ENCODE data around the gene NF2.

The NF2 gene

DNA sequence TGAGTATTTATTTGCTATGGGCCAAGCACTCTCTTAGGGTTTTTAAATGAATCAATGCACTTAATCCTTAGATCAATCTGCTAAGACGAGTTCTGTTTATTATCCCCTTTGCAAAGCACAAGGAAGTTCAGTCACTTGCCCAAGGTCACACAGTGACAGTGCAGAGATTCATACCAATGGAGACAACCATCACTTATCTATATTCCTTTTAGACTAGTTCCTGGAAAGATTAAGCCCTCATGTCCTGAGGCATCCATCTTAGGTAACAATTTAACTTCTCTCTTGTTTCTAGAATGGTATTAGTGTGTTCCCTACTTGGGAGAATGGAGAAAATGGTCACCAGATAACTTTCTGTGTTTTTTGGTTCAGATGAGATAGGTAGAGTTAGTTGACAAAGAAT, 28.3 kb downstream of the NF2 start:
- DNase-seq (ENCODE audit: low spot score): no peak

DNA sequence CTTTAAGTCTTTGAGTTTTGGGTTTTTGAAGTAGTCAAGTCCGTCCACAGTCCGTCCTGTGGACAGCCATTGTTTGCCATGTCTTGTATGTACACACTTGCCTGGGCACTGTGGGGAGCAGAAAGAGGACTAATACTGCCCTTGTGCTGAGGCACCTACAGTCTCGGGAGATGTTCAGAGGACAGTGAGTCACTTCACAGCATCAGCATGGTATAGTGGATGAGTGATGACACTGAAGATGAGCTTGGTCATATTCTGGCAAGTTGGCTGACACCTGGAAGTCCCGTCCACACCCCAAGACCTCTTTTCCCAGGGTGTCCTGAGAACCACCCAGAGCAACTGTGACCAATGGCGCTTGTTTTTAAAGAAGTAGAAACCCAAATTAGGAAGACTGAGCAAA, 29.2 kb downstream of the NF2 start:
- no peak for DNase-seq (ENCODE audit: low spot score)

DNA sequence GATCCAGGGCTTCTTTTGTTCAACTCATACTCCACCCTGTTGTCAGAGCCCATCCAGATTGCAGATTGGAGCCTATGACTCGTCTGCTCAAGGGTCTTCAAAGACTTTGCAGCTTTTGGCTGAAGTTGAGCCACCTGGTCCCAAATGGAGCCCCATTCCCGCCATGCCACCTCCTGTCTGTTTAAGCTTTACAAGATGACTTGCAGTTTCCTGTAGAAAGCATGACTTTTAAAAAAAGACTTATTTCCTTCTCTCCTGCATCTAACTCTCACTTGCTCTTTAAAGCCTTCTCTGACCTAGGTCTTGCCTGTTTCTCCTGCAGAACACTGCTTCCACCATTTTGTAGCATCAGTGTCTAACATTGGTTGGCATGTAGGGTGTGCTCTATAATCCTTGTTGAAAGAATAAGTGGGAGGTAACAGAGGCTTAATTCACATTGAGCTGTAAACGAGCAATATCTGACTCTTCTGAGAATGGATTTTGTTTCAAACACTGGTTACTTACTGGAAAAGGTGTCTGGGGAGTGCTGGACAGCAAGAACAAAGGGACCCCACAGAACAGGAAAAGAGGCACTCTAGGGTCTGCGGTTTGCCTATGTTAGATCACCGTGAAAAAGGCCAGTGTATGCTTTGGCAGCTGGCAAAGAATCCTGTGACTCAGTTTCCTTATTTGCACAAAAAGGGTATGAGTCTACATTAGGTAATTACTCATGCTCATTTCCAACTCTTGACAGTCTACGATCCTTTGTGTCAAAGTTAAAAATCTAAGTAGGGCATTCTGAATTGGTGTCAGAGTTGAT, 30.3 kb downstream of the NF2 start:
- DNase-seq (ENCODE audit: low spot score): no peak

DNA sequence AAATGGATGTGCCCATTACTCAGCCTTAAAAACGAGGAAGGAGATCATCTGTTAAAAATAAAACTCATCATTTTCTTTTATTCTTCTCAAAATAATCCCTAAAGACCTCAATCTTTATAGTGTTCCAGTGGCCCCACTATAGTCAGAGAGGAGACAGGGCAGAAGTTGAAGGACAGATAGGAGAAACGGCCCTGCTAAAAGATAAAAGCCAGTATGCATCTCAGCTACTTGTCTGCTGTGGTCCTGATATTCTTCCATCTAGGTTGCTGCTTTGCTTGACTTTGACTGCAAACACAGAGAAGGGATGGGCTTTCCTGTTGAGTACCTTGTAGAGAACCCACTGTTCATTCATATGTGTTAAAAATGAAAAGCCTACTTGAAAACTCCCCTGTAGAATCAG, 31.4 kb downstream of the NF2 start:
- DNase-seq (ENCODE audit: low spot score): no peak

DNA sequence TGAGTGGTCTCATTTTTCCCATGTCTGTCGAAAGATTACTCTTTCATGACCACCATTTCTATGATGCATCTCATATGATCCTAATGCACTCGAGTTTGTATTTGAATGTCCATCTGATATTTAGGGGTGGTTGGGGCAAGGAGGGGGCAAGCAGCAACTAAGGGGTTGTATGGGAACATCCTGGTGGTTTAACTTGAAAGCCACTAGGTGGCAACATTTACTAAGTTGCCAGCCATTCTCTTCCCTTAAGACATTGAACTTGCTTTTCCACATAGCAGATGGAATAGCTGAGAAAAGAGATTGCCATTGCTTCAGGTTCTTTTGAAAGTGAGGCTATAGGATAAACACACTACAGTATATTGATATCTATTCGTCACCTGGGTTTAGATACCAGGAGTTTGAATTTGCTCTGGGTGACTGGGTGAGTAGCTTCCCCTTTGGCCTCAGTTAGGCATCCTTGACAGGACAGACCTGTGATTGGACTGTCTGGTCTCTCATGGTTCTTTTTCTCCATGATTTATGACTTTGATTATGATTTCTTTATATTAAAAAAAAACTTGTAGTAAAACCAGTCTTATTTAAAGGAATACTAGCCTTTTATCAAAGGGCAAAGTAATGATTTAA, 32.4 kb downstream of the NF2 start:
- DNase-seq (ENCODE audit: low spot score): peak; percentile 44

DNA sequence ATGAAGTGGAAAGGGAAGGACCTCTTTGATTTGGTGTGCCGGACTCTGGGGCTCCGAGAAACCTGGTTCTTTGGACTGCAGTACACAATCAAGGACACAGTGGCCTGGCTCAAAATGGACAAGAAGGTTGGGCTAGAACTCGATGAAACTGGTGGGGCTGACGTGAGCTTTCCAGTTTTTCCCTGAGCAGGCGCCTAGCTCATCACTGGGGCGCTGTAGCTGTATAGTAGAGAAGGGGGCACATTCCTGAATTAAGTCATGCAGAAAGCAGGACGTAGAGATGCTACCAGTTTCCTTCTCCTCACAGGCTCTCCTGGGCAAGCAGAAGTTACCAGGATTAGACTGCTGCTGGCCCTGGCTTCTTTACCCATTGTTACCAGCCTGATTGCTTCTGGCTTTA, 33.3 kb downstream of the NF2 start:
- DNase-seq (ENCODE audit: low spot score): no peak

DNA sequence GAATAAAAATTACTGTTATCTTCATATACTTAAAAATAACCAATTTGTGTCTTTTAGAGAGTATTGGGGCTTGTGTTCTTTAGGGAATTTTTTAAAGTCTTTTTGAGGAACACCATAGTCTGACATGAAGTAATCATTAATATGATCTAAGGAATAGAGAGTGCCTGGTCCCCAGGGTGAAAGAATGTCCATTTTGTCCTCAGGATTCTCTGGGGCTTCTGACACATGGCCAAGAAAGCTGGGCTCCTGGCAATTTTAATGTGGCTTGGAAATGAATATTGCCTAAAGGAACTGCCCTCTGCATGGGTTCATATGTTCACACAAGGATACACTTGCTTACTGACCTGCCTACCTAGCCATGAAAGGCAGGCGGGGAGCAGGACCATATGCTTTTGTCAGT, 33.7 kb downstream of the NF2 start:
- DNase-seq (ENCODE audit: low spot score): no peak

DNA sequence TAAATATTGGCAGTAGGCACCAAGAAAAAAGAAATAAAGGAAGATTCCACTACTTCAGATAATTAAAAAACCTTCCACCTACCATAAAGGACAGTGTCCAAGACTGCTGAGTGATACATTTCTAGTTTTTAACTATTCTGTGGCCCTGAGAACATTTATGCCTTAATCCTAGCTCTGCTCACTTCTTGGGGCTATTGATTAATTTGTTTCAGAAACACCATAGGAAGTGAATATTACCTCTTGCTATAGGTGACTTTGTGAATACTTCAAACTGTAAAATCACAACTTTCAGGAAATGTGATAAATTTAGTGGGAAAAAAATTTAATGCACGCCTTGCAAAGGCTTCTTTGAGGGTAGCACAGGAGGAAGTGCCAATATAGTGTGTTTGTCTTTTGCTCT, 35.2 kb downstream of the NF2 start:
- no peak for DNase-seq (ENCODE audit: low spot score)

DNA sequence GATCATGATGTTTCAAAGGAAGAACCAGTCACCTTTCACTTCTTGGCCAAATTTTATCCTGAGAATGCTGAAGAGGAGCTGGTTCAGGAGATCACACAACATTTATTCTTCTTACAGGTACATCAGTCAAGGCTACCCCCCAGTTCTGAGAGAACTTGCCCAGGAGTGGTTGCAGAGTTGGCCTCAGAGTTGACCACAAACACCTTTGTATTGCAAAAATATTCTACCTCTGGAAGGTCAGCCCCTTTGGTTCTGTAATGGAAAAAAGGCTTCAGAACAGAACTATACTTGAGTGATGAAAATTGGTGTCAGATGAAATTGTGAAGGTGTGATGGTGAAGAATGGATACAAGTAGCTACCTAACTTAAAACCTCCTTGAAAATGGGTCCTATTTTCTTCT, 35.7 kb downstream of the NF2 start:
- DNase-seq (ENCODE audit: low spot score): no peak

DNA sequence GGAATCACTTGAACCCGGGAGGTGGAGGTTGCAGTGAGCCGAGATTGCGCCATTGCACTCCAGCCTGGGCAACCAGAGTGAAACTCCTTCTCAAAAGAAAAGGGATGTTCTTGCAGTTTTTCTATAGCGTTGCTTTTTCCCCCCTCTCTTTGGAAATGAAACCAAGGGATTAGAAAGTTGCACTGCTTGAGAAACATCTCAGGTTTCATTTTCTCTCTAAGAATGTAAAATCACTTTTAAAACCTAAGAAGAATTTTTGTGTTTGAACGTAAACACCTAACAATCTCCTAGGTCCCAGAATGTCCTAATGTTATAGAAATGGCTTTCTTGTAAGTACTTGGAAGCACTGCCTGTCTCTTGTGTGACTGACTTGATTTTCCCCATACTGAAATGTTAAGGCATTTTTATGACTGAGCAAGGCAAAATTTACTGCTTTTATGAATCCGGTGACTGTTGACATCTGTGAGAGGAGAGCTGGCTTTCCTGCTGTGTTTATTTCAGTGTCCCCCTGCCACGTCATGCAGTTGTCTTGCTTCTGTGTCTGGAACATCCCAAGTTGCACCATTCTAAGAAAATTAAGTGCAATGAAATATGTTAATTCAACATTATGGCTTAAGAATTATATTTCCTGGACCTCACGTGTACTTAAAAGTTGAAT, 37.7 kb downstream of the NF2 start:
- DNase-seq (ENCODE audit: low spot score): no peak

DNA sequence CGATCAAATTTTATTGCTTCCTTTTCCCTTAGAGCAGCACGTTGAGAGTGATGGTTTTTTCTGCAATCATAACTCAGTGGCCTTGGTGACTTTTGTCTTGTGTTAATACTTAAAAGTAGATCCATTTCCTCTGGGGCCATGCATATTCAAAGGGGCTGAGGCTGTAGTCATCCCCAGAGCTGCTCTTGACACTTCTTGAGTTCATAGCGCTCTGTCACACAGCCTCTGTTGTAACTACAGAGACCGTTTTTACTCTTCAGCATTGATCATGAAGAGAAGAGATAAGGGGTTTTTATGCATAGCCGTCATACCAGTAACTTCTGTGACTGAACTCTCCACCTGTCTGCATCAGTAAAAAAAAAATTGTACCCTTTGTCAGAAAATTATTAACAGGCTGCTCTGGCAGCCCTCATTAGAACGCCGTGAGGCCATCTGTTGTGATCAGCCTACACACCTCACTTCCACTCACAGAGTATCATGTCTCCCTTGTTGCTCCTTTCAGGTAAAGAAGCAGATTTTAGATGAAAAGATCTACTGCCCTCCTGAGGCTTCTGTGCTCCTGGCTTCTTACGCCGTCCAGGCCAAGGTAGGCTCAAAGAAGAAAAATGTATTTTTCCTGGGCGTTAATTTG, 38.4 kb downstream of the NF2 start:
- DNase-seq (ENCODE audit: low spot score): no peak

DNA sequence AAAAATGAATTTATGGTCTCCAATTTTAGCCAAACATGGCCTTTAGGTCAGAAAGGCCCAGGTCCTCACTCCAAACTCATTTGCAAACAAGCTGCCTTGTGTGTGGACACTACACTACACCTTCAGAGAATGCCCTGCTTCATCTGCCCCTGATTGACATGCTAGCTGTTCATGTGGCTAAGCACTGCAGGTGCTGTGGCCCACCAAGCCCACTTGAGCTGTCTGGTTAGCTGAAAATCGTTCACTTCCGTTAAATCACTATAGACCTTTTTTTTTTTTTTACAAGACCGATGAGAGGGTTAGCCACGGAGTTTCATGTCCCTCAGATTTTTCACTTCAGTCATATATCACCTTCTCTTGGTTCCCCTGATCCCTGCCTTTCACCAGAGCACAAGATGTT, 39.3 kb downstream of the NF2 start:
- no peak for DNase-seq (ENCODE audit: low spot score)

DNA sequence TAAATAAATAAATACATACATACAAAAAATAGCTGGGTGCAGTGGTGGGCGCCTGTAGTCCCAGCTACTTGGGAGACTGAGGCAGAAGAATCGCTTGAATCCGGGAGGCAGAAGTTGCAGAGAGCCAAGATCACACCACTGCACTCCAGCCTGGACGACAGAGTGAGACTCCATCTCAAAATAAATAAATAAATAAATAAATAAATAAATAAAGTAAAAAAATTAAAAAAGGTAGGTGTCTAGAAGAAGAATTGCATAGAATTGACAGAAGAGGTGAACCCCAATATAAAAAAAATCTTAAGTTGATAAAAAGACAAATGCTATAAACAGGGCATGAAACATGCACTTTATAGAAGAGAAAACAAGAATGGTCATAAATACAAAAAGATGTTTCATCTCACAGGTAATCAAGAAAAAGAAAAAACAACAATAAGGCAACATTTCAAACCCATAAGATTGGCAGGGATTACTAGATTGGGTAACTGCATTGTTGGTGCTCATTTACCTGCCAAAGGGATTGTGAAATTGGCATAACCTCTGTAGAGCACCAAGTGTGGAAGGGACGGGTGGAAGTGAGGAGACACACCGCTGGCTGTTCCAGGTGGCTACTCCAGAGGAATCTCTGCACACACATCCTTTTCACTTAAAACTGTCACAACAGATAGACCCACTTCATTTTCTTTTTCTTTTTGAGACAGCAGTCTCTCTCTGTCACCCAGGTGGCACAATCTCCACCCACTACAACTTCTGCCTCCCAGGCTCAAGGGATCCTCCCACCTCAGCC, 44.7 kb downstream of the NF2 start:
- DNase-seq (ENCODE audit: low spot score): no peak

DNA sequence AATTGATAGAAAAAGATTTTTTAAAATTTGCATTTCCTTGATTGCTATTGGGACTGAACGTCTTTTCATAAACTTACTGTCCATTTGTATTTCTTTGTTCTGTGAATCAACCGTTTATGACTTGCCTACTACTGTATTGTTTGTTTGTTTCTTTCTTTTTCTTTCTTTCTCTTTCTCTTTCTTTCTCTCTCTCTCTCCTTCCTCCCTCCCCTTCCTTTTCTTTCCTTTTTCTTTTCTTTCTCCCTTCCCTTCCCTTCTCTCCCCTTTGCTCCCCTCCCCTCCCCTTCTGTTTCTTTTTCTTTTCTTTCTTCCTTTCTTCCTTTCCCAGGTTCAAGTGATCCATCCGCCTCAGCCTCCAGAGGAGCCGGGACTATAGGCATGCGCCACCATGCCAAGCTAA, 46.9 kb downstream of the NF2 start:
- no peak for DNase-seq (ENCODE audit: low spot score)

DNA sequence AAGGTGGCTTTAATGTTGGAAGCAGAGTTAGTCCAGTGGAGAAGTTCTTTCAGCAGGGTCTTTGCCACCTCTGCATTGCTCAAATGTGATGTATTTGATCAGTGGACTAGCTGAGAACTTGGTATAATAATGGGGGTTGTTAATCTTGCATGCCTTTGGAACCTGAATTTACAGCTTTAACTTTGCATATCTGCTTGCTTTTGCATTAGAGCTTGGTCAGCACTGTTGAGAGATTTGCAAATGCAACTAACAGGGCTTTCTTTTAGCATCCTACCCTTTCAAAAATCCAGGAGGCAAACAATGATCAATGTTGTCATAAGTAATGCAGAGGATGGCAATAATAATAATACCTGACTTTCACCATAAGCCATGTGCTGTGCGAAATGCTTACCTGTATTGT, 48.2 kb downstream of the NF2 start:
- no peak for DNase-seq (ENCODE audit: low spot score)

DNA sequence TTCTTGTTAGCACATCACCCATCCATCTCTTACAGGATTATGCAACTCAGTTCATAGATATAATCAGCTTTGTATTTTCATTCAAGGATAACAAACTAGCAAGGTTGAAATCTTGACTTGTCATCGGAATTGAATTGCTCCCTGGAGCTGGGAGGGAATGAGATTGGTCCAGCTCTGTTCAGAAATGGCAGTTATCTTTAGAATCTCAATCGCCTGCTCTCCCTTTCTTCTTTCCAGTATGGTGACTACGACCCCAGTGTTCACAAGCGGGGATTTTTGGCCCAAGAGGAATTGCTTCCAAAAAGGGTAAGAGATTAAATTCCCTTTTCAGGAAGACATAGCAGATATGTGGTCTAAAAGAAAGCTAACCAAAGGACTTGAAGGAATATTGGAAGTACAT, 51.0 kb downstream of the NF2 start:
- DNase-seq (ENCODE audit: low spot score): no peak

DNA sequence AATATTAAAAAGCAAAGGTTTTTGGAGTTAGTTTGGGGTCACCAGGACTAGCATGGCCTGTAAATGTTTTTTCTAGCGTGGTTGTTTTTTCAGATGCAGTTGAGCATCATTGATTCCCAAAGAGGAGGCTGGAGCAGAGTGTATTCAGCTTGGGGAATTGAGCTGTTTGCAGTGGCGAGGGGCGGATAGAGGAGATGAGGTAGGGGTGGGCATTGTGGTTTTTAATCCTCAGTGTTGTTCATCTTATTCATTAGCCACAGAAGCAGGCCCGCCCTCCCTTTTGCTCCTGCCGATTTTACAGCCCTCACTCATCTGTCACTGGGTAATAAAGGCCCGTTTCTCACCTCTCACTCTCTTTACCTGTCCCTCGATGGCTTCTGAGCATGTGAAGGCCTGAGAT, 51.4 kb downstream of the NF2 start:
- no peak for DNase-seq (ENCODE audit: low spot score)

DNA sequence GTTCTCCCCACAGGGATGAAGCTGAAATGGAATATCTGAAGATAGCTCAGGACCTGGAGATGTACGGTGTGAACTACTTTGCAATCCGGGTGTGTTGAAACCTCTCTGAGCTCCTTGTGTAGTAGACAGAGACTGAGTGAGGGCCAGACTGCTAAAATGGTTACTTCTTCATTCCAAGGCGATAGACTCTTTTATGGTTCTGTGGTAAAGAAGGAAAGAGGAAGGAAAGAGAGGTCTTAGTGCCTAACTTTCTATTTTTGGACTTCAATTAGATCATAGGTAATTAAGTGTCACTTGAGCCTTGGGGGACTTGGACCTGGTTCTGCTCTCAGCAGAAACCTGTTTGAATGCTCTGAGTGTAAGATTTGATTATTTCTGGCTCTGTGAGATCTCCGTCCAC, 54.7 kb downstream of the NF2 start:
- no peak for DNase-seq (ENCODE audit: low spot score)

DNA sequence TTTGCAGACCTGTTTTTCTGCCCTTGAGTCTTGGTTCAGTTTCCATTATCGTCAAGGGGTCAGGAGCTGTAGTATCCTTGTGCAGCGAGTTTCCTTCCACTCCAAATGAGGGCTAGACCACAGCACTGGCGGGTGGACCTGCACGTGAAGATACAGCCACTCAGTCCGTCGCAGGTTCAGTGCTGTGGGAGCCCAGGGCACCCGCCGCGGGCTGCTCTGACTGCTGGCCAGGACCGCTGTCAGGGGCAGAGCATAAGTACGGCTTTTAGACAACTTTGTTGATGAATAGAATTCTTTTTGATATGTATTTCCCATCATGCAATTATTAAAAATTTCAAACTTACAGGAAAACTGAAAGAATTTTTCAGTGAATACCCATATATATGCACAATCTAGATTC, 56.6 kb downstream of the NF2 start:
- no peak for DNase-seq (ENCODE audit: low spot score)

DNA sequence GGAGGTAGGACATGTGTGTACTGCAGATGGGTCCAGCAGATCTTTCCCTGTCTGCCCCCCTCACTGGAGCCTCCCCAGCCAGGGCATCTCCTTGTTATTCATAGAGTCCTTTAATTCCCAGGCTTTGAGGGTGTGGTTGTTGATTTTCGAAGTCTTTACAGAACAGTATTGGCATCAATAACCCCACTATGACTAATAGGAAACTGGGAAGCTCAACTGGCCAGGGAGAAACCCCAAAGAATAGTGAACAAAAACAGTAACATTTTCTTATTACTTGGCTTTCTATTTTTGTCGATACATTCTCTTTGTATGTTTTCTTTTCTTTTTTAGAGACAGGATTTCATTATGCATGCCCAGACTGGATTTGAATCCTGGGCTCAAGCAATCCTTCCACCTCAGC, 57.9 kb downstream of the NF2 start:
- DNase-seq (ENCODE audit: low spot score): no peak

DNA sequence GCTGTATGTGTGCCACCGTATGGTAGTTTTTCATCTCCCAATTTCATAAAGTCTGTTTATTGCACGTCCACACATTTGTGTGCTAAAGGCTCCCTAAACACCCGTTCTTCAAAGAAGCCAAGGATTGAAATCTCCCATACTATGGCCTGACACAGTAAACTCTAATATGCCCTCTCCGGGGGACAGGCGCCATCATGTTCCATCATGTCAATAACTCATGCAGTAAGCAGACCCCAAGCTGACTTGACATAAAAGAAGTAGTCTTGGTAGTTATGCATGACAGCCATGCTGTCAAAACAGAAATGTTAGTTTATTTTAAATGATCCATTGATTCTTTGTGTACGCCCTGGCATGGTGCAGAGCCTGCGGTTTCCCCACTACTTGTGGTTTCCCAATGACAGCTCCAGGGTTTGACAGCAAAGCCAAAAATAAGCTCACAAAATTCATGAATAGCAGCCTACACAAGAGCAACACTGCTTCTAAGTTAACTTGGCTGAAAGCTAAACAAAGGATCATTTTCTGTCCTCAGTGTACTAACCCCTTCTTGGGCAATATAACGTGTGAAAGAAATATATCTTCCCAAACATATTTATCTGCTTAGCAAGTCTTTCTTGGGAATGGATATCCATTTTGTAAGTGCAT, 59.9 kb downstream of the NF2 start:
- no peak for DNase-seq (ENCODE audit: low spot score)

DNA sequence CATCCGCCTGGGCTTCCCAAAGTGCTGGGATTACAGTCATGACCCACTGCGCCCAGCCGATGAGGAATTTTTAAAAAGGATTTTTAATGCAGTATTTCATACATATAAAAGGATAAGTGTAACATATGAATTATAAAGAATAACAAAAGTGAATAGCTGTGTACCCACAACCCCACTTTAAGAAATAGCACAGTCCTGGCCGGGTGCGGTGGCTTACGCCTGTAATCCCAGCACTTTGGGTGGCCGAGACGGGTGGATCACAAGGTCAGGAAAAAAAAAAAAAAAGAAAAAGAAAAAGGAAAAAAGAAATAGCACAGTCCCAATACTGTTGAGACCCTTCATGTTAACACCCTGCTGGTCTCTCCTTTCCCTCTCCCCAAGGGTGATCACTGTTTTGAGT, 62.1 kb downstream of the NF2 start:
- DNase-seq (ENCODE audit: low spot score): no peak

Data from LoVo (cell line).